ENCODE measurements around the gene GRIK5.
A peak's percentile ranks its signal among the peaks of the same experiment; 100 is the strongest.

GRIK5 gene

GRCh38 chr19:41990615-41991014 lies 79.4 kb downstream of the GRIK5 start:
- no peak for DNase-seq (ENCODE audit: low read depth)

- DNase-seq (ENCODE audit: low read depth): no peak
These were observed 80.0 kb downstream of the GRIK5 start for GRCh38 chr19:41990028-41990427.

- DNase-seq (ENCODE audit: low read depth): no peak
These were observed 81.1 kb downstream of the GRIK5 start for GRCh38 chr19:41988947-41989346.

GRCh38 chr19:41987141-41987860 lies 82.7 kb downstream of the GRIK5 start:
- no peak for DNase-seq (ENCODE audit: low read depth)

- no peak for DNase-seq (ENCODE audit: low read depth)
These were observed 85.0 kb downstream of the GRIK5 start for GRCh38 chr19:41984961-41985360.

GRCh38 chr19:41981724-41982123 lies 88.3 kb downstream of the GRIK5 start:
- DNase-seq (ENCODE audit: low read depth): no peak

- no peak for DNase-seq (ENCODE audit: low read depth)
These were observed 91.5 kb downstream of the GRIK5 start for GRCh38 chr19:41978470-41978869.

- no peak for DNase-seq (ENCODE audit: low read depth)
These were observed 92.1 kb downstream of the GRIK5 start for GRCh38 chr19:41977916-41978315.

GRCh38 chr19:41974652-41975051 lies 95.4 kb downstream of the GRIK5 start:
- no peak for DNase-seq (ENCODE audit: low read depth)

- no peak for DNase-seq (ENCODE audit: low read depth)
These were observed 98.6 kb downstream of the GRIK5 start for GRCh38 chr19:41971363-41971762.

- no peak for DNase-seq (ENCODE audit: low read depth)
These were observed 100.1 kb downstream of the GRIK5 start for GRCh38 chr19:41969772-41970458.

GRCh38 chr19:41968751-41969595 lies 101.0 kb downstream of the GRIK5 start:
- no peak for DNase-seq (ENCODE audit: low read depth)

- DNase-seq (ENCODE audit: low read depth): no peak
These were observed 102.8 kb downstream of the GRIK5 start for GRCh38 chr19:41967054-41967783.

GRCh38 chr19:41965106-41965505 lies 104.9 kb downstream of the GRIK5 start:
- no peak for DNase-seq (ENCODE audit: low read depth)

GRCh38 chr19:41960973-41961372 lies 109.0 kb downstream of the GRIK5 start:
- DNase-seq (ENCODE audit: low read depth): no peak

GRCh38 chr19:41959056-41960053 lies 110.7 kb downstream of the GRIK5 start, which contains the start of gene RABAC1:
Gene RABAC1 (minus strand): TSS chr19:41959321. CDS start chr19:41959292, 29 bp downstream.
- DNase-seq (ENCODE audit: low read depth): peak; percentile 83

- peak; percentile 71 for DNase-seq (ENCODE audit: low read depth)
These were observed 111.5 kb downstream of the GRIK5 start for GRCh38 chr19:41958367-41959055.

- peak; percentile 14 for DNase-seq (ENCODE audit: low read depth)
These were observed 112.1 kb downstream of the GRIK5 start for GRCh38 chr19:41957838-41958366.

- DNase-seq (ENCODE audit: low read depth): no peak
These were observed 112.7 kb downstream of the GRIK5 start for GRCh38 chr19:41957161-41957837.

Measured in T-helper 22 cell (primary cell).